COR-L47 (cell line): ENCODE data around the gene OPRM1.
"Not testable (repeated sequence)": the region's sequence is repeated elsewhere in the genome, so short reads cannot be mapped to it uniquely, and the experiment has no call there.

Experiments used
- DNase-seq: peaks from one replicate; lab custom pipeline; 2025; lab: John Stamatoyannopoulos, UW

OPRM1 gene

GRCh38 chr6:154209555-154209954, 170.5 kb downstream of the OPRM1 start:
- no peak for DNase-seq

DNA sequence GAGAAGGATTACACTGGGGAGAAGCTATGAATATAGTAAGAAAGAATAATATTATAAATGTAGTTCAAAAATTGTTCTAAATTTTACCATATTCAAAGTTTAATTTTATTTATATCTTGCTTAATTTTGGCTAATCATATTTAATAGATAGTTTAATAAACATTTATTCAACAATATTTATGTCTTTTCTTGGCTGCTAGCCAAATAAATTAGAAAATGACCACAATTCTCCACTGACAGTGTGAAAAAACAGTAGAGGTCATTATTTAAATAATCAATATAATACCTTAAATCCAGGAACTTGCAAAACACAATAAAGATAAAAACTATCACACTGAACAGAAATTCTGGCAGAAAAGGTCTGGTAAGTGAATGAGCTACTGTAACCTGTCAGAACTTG, 171.6 kb downstream of the OPRM1 start:
- no peak for DNase-seq

GRCh38 chr6:154213782-154214181, 174.7 kb downstream of the OPRM1 start:
- no peak for DNase-seq

GRCh38 chr6:154218301-154218700, 179.3 kb downstream of the OPRM1 start:
- DNase-seq, result no peak

DNA sequence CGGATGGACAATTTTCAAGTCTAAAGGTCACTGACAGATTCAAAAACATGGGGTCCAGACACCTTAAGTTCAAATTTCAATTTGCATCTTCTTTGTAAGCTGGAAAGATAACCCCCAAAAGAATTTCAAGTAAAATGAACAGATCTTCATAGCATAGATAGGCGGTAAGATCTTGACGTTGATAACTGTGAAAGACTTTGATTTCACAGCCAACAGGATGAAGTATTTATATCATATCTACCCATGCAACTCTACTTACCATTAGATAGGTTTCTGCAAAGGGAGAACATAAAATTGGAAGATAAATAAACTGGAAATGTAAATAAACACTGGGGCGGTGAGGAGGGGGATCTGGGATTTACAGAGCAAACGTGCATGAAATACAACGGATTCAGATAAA, 179.7 kb downstream of the OPRM1 start:
- no peak for DNase-seq

GRCh38 chr6:154219250-154219649, 180.2 kb downstream of the OPRM1 start:
- DNase-seq, result no peak

GRCh38 chr6:154222716-154223115, 183.7 kb downstream of the OPRM1 start:
- no peak for DNase-seq

DNA sequence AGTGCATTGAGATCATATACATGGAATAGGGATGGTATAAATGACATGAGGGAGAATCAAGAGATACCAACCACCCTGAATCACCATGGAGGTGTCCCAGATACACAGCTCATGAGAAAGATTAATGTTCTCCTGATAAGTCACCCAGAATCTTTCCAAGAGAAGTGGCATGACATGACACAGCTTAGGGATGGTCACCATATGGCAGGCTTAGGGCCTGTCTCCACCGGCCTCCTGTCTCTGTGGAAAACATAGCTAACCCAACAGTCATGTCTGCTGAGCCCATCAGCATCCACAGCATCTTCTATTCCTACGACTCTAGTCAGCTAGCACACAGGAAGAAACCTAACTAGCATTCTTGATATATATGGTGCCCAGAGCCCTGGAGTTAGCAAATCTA, 184.3 kb downstream of the OPRM1 start:
- no peak for DNase-seq

- no peak for DNase-seq
Observed at GRCh38 chr6:154226461-154226860, 187.4 kb downstream of the OPRM1 start.

- DNase-seq, result no peak
Observed at GRCh38 chr6:154227862-154228520, 189.0 kb downstream of the OPRM1 start.

DNA sequence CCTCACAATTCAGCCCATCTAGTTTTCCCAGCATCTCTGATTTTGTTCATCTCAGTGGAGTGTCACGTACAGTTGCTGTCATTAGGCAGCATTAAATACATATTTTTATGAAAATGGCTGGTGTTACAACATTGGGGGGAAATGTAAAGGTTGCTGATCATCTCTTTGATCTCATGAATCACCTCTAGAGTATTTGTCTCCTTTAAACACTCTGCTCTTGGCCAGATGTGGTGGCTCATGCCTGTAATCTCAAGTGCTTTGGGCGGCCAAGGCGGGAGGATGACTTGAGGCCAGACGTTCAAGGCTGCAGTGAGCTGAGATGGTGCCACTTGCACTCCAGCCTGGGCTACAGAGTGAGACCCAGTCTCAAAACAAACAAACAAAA, 189.5 kb downstream of the OPRM1 start:
- no peak for DNase-seq

DNA sequence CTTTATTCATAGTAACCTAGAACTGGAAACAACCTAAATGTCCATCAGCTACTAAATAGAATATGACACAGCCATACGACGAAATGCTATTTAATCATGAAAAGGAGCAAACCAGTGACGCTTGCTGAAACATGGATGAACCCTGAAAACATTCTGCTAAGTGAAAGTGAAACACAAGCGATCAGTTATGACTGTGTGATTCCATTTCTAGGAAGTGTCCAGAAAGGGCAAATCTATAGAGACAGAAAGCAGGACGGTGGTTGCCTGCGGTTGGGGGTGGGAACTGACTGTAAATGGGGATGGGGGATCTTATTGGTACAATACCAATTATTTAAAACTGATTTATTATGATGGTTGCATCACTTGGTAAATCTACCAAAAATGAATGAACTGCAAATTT, 190.7 kb downstream of the OPRM1 start:
- DNase-seq, result no peak

- no peak for DNase-seq
Observed at GRCh38 chr6:154230393-154230792, 191.4 kb downstream of the OPRM1 start.

- DNase-seq, result no peak
Observed at GRCh38 chr6:154230910-154231595, 192.0 kb downstream of the OPRM1 start.

GRCh38 chr6:154232013-154232910, 193.2 kb downstream of the OPRM1 start:
- DNase-seq, result no peak

DNA sequence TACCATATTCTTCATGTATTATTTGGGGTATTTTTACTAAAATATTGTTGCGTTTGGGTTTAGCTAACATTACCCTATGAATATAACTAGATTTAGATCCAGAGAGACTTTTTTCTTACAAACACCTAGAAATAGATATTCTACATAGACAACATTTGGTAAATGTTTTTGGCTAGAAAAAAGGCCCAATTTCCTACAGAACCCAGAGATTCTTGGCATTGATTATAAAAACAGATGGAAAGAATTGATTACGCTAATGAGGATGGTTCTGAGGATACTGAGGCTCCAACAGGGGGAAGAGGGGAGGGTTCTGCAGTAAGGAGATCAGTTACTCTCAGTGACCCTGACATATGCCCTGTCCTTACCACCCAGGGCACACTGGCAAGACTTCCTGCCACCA, 194.3 kb downstream of the OPRM1 start:
- no peak for DNase-seq

- DNase-seq, result no peak
Observed at GRCh38 chr6:154234019-154234772, 195.2 kb downstream of the OPRM1 start.

DNA sequence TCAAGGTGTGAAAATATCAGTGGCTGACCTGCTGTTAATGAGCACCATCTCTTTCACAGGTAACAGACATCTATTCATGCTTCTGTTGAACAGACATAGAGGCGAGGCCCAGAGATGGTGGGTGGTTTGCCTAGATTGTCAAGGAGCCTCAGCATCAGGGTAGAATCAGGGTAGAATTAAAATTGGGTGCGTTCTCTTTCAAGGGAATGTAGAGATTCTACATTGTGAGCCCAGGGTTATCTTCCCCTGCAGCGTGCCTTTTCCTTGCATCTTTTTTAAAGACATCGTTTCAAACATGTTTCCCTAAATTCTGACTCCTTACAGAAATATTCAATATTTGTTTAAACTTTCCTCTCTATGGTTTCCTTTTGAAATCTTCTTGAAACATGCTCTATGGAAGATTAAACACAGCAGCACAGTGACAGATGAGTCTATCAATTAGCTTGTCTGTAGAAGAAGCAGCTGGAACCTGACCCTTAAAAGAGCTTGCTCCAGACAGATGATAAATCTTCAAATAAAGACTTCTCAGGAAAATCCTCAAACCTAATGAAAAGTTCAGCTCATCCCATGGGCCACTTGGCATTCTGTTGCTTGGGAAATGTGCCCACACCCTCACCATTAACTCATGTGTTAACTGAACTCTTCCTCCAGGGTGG, 197.7 kb downstream of the OPRM1 start:
- no peak for DNase-seq

GRCh38 chr6:154238831-154239230, 199.8 kb downstream of the OPRM1 start:
- DNase-seq, result no peak

- DNase-seq, result no peak
Observed at GRCh38 chr6:154239392-154239791, 200.4 kb downstream of the OPRM1 start.

DNA sequence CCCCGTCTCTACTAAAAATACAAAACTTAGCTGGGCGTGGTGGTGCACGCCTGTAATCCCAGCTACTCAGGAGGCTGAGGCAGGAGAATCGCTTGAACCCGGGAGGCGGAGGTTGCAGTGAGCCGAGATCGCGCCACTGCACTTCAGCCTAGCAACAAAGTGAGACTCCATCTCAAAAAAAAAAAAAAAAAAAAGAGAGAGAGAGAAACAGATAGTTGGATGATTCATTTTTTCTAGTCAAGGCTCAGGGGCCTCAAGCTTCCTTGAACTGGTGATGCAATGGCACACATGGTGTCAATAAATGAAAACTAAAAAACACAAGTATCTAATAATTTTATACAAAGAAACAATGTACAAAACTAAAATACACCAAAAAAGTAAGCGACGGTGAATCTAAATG, 202.0 kb downstream of the OPRM1 start:
- not testable (repeated sequence) for DNase-seq

DNA sequence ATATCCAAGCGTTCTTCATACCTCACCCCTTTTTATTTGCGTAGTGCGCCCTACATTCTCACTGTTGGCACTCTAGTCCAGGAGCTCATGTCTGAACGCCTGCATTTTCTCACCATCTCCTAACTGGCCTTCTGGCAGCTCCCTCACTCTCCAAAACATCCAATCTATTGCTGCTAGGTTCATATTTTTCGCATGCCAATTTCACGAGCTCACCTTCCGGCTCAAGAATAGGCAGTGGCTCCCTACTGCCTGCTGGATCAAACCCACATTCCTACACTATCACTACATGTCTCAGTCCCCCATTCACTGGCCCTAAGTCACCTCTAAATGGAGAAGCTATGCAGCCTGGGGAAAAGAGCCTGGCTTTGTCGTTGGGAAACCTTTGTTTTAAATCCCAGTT, 202.5 kb downstream of the OPRM1 start:
- DNase-seq, result no peak
